Ovary (tissue), 9 donors: Measurements from ENCODE around the gene GGT6. TPM values are rescaled to one million over a fixed set of nuclear protein-coding genes. Genes with fewer than 3 reads are reported as not detected.

Experiments used
- DNase-seq, 5 donors: peaks; one replicate each; pipeline ENCODE4 v3.0.0-alpha.2; 2019 to 2020
- H3K27ac ChIP-seq, 2 donors: fragments of 200-600 bp; one replicate each; pipeline versions ENCODE4 v1.5.1 to v1.8.0; 2019 to 2022
- H3K27me3 ChIP-seq: fragments of 200-600 bp; one replicate; pipeline ENCODE4 v1.8.0; 2022
- H3K36me3 ChIP-seq: fragments of 200-600 bp; sonication (generic); one replicate; pipeline ENCODE4 v1.5.1; 2019
- H3K4me1 ChIP-seq: one replicate; pipeline ENCODE4 v1.8.1; 2013; ENCODE audit warnings: mild to moderate bottlenecking, moderate library complexity; ENCODE audit not compliant: insufficient read depth
- H3K4me3 ChIP-seq: fragments of 200-600 bp; sonication (generic); one replicate; pipeline ENCODE4 v1.5.1; 2017
- H3K9me3 ChIP-seq, 2 donors: fragments of 200-600 bp in 1 of 2; sonication (generic) in 1 of 2; one replicate each; pipeline versions ENCODE4 v1.5.1 to v1.8.1; 2013 to 2019; ENCODE audit warnings: mild to moderate bottlenecking in 1 of 2, moderate library complexity in 1 of 2
- EP300 ChIP-seq: sonication (generic); formaldehyde crosslinking; IDR thresholded peaks from one replicate; pipeline ENCODE4 v1.6.1; 2017; ENCODE audit warnings: antibody characterized with exemption
- POLR2A ChIP-seq: fragments of 450-650 bp; IDR thresholded peaks from one replicate; pipeline ENCODE4 v1.6.1; 2017; ENCODE audit warnings: antibody characterized with exemption, mild to moderate bottlenecking, moderate library complexity
- WGBS, 3 donors: extraction: QIAGEN DNeasy Blood & Tissue Kit in 1 of 3; methylation state at CpG; one replicate each; pipeline versions ENCODE4 v1.1.5 to v1.1.7; 2013 to 2017; 5-methylcytosine and 5-hydroxymethylcytosine counted together
- intact Hi-C, 4 donors: fragments of 100-400 bp; cut with DNase I; formaldehyde crosslinking; loops; one replicate each; pipeline versions ENCODE4 v1.11.0 to v1.15.1; 2022 to 2023
- polyA plus RNA-seq, 2 donors: library from polyadenylated mRNA; stranded (reverse); fragments of 200-250 nt in 1 of 2; fragments of 350-450 nt in 1 of 2; fragmentation: Illumina TruSeq in 1 of 2; extraction: RNeasy Lipid Tissue Mini Kit (QIAGEN cat#74804) in 1 of 2; gene quantifications; one replicate each; pipeline ENCODE4 v1.2.3, GENCODE V29; 2013 to 2014
- total RNA-seq, 7 donors: library from RNA; depleted of rRNA in 2 of 7; stranded (reverse); fragments of >200 nt in 2 of 7; fragmentation: NEBNext Ultra II Directional in 3 of 7; extraction: Animal tissue kit (Norgen Biotek cat#: 25700) in 3 of 7; gene quantifications; one replicate each; pipeline versions ENCODE4 v1.1.0 to v1.2.4, GENCODE V29; 2016 to 2023
- TF ChIP-seq, protein P1 (sequence below), 3 donors: fragments of 450-650 bp in 2 of 3; fragments of 200-600 bp in 1 of 3; IDR thresholded peaks; one replicate each; pipeline versions ENCODE4 v1.5.1 to v1.8.0; 2016 to 2022; ENCODE audit warnings: antibody characterized with exemption in 3 of 3, mild to moderate bottlenecking in 1 of 3
- donor health status: DM: no; HTN: no; CAD: no; lungs with moderate emphysema.
- donor health status: DM: no; HTN: no; CAD: no.
- donor health status: Bipolar disorder and iron deficiency.
- donor health status: DM: yes; HTN: yes; CAD: no.
- donor health status: DM: no; HTN: no; CAD: no.
- donor health status: DM: yes; HTN: yes; CAD: no.

The GGT6 gene
- total and polyA plus RNA-seq, 9 donors, result 0.08 to 31.5 (median 1.1) TPM

DNA sequence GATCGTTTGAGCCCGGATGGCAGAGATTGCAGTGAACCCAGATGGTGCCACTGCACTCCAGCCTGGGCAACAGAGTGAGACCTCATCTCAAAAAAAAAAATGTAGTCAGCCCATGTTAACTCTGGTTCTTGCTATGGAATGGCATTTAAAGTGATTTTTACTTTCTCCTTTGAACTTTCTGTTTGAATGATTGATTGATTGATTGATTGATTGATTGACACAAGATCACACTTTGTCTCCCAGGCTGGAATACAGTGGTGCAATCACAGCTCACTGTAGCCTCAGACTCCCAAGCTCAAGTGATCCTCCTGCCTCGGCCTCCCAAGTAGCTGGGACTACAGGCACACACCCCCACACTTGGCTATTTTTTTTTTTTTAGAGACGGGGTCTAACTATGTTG lies 40.9 kb upstream of the GGT6 start:
- Histone ChIP-seq H3K36me3 (no peaks in the 10 kb centered on the region), H3K9me3 (no peaks in the 10 kb centered on the region), H3K27me3 (no peaks in the 10 kb centered on the region), H3K4me3 (no peak overlapping the region), H3K4me1 (peaks cover 26% of the 10 kb centered on the region), H3K27ac (peak overlapping the region; percentile 13 to 91)
- 82 to 90% (median 88%) methylated on average over 4 of the region's 4 CpGs for WGBS, 3 donors
- TF ChIP-seq, protein P1, sequence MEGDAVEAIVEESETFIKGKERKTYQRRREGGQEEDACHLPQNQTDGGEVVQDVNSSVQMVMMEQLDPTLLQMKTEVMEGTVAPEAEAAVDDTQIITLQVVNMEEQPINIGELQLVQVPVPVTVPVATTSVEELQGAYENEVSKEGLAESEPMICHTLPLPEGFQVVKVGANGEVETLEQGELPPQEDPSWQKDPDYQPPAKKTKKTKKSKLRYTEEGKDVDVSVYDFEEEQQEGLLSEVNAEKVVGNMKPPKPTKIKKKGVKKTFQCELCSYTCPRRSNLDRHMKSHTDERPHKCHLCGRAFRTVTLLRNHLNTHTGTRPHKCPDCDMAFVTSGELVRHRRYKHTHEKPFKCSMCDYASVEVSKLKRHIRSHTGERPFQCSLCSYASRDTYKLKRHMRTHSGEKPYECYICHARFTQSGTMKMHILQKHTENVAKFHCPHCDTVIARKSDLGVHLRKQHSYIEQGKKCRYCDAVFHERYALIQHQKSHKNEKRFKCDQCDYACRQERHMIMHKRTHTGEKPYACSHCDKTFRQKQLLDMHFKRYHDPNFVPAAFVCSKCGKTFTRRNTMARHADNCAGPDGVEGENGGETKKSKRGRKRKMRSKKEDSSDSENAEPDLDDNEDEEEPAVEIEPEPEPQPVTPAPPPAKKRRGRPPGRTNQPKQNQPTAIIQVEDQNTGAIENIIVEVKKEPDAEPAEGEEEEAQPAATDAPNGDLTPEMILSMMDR (IDR thresholded peaks at IDR 0.05), result no peak
- TF ChIP-seq POLR2A (no peak), EP300 (no peak)
- intact Hi-C loops, result no loop called here
- no peak for DNase-seq

DNA sequence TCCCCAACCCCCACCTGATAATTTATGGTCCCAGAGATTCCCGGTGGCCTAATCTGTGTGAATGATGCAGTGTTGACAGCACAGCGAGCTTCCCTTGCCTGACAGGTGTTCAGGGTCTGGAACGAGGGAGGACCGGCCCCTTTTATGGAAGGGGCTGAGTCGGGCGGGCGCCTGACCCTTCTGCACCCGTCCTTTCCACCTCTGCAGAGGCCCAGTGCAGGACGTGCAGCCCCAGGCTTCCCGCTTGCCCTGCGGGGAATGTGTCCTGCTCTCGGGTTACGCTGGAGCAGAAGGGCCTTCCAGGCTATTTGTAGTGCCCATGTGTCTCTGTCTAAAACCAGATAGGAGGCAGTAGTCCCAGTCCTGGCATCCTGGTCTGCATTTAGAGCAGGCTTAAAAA lies 40.2 kb upstream of the GGT6 start:
- peak in 1 of 5 donors; percentile 56 for DNase-seq
- H3K4me3 ChIP-seq, result no peak overlapping the region
- TF ChIP-seq, protein P1 (IDR thresholded peaks at IDR 0.05), result no peak
- TF ChIP-seq POLR2A (no peak), EP300 (no peak)
- H3K9me3 ChIP-seq, result no peaks in the 10 kb centered on the region
- intact Hi-C loops, result no loop called here
- H3K27me3 ChIP-seq, result no peaks in the 10 kb centered on the region
- H3K4me1 ChIP-seq, result peaks cover 24% of the 10 kb centered on the region
- peak overlapping the region; percentile 91 for H3K27ac ChIP-seq
- H3K36me3 ChIP-seq, result no peaks in the 10 kb centered on the region
- WGBS, 3 donors, result 65 to 72% (median 66%) methylated on average over 13 of the region's 13 CpGs

DNA sequence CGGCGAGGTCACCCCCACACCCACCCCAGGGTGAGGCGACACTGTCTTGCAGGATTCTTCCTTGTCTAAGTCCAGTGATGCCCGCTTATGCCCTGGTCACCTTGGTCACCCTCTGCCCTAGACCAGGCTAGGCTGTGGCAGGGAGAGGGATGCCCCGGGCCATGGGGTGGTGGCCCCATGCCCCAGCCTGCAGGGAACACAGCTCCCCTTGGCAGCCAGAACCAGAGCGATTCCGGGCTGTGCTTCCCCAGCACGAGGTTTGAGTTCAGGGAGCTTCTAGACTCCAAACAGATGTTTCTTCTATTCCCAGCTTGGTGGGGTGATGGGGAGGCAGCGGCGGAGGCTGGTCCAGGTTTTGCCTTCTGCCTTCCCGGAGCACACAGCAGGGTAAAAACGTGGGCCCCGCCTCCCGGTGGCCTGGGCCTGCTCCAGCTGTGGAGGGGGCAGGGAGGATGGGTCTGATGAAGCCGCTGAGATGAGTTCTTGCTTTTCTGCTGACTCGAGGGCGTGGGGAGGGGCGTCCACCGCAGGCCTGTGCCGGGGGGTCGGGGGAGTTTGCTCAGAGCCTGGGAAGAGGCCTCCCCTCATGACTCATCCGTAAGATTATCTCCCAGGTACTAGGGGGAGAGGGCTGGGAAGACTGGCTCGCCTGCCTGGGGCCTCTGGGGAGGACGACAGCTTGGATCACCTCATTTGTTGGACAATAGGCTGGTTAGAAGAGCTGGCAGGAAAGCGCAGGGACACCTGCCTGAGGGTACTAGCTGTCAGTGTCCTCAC lies 39.3 kb upstream of the GGT6 start:
- Histone ChIP-seq H3K4me1 (peaks cover 19% of the 10 kb centered on the region), H3K36me3 (no peaks in the 10 kb centered on the region), H3K9me3 (no peaks in the 10 kb centered on the region), H3K27me3 (no peaks in the 10 kb centered on the region), H3K27ac (peak overlapping the region; percentile 91), H3K4me3 (no peak overlapping the region)
- TF ChIP-seq EP300 (no peak), POLR2A (no peak)
- TF ChIP-seq, protein P1 (IDR thresholded peaks at IDR 0.05), result no peak
- WGBS, 3 donors, result 14 to 19% (median 17%) methylated on average over 25 of the region's 25 CpGs
- DNase-seq, result peak; percentile 86 to 94 (median 92)
- intact Hi-C loops, result no loop called here

DNA sequence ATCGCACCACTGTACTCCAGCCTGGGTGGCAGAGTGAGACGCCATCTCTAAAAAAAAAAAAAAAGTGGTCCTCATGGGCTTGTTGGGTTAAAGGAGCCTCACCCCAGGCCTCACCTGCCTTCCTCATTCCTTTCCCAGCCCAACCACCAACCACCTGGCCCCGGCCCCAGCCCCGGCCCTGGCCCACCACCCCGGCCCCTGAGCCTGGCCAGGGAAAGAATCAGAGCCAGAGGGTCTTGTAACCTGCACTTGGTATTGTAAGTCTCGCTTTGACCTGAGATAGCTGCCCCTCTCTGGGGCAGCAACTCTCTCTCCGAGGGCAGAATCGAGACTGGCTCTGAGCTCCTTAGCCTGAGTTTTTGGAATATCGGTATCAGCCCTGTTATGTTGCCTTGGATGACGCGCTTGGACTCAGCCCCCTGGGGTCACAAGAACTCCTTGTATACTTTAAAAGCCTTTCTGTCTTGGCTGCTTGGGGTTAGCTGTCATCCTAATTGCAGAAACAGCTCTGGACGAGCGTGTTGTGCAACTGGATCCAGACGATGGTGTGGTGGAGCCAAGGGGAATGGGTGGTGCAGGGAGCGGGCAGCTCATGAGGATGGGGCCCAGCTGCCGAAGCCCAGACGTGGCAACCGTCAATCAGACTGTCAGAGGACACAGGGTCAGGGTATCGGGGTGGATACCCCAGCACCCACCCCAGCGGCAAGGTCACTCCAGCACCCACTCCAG lies 38.6 kb upstream of the GGT6 start:
- Histone ChIP-seq H3K27me3 (no peaks in the 10 kb centered on the region), H3K9me3 (no peaks in the 10 kb centered on the region), H3K4me1 (peaks cover 19% of the 10 kb centered on the region), H3K4me3 (no peak overlapping the region), H3K36me3 (no peaks in the 10 kb centered on the region), H3K27ac (peak overlapping the region; percentile 91)
- DNase-seq, result peak; percentile 76 to 87 (median 85)
- no peak for TF ChIP-seq POLR2A
- TF ChIP-seq, protein P1 (IDR thresholded peaks at IDR 0.05), result no peak
- TF ChIP-seq EP300, result no peak
- WGBS, 3 donors, result 33 to 42% (median 38%) methylated on average over 20 of the region's 20 CpGs
- intact Hi-C loops, result no loop called here
